ACHN (cell line): Measurements from ENCODE around the gene OPCML.
"Not testable (repeated sequence)": the region's sequence is repeated elsewhere in the genome, so short reads cannot be mapped to it uniquely, and the experiment has no call there.

Experiments
- DNase-seq: peaks from one replicate; pipeline ENCODE4 v3.0.0-alpha.2; 2015
- in situ Hi-C: cut with HindIII; loops from 2 replicates; pipeline ENCODE4 v1.10.0; 2017; ENCODE audit warnings: low sequenced_read_pairs, low pct_ligation_motif_present, low pct_unique_long_range_greater_than_20kb

The OPCML gene

GRCh38 chr11:132429685-132430084 lies 1102.6 kb downstream of the OPCML start:
- in situ Hi-C loops = no loop called here
- no peak for DNase-seq

GRCh38 chr11:132427611-132428010 lies 1104.7 kb downstream of the OPCML start:
- no peak for DNase-seq
- in situ Hi-C loops = no loop called here

GRCh38 chr11:132424433-132424832 lies 1107.9 kb downstream of the OPCML start:
- DNase-seq = no peak
- in situ Hi-C loops = no loop called here

- in situ Hi-C loops = no loop called here
- DNase-seq = no peak
These were observed 1109.0 kb downstream of the OPCML start for GRCh38 chr11:132423266-132423665.

GRCh38 chr11:132422722-132423121 lies 1109.6 kb downstream of the OPCML start:
- in situ Hi-C loops = no loop called here
- DNase-seq = no peak

GRCh38 chr11:132421555-132421954 lies 1110.7 kb downstream of the OPCML start:
- DNase-seq = no peak
- in situ Hi-C loops = no loop called here

- DNase-seq = no peak
- in situ Hi-C loops = no loop called here
These were observed 1117.8 kb downstream of the OPCML start for GRCh38 chr11:132414451-132414850.

GRCh38 chr11:132410383-132410782 lies 1121.9 kb downstream of the OPCML start:
- DNase-seq = no peak
- in situ Hi-C loops = no loop called here

- DNase-seq = no peak
- in situ Hi-C loops = no loop called here
These were observed 1122.5 kb downstream of the OPCML start for GRCh38 chr11:132409573-132410355.

- in situ Hi-C loops = no loop called here
- no peak for DNase-seq
These were observed 1123.4 kb downstream of the OPCML start for GRCh38 chr11:132408877-132409276.

- no peak for DNase-seq
- in situ Hi-C loops = no loop called here
These were observed 1126.6 kb downstream of the OPCML start for GRCh38 chr11:132405728-132406127.

- peak; percentile 1 for DNase-seq
- in situ Hi-C loops = no loop called here
These were observed 1130.1 kb downstream of the OPCML start for GRCh38 chr11:132402071-132402684.

- in situ Hi-C loops = no loop called here
- DNase-seq = no peak
These were observed 1136.0 kb downstream of the OPCML start for GRCh38 chr11:132396318-132396717.

- DNase-seq = no peak
- in situ Hi-C loops = no loop called here
These were observed 1136.9 kb downstream of the OPCML start for GRCh38 chr11:132395434-132395833.

- in situ Hi-C loops = no loop called here
- DNase-seq = no peak
These were observed 1152.8 kb downstream of the OPCML start for GRCh38 chr11:132379540-132379939.

- no peak for DNase-seq
- in situ Hi-C loops = no loop called here
These were observed 1158.7 kb downstream of the OPCML start for GRCh38 chr11:132373405-132374143.

- DNase-seq, in situ Hi-C loops: not testable (repeated sequence)
These were observed 1162.2 kb downstream of the OPCML start for GRCh38 chr11:132370114-132370513.

- no peak for DNase-seq
- in situ Hi-C loops = no loop called here
These were observed 1165.0 kb downstream of the OPCML start for GRCh38 chr11:132367293-132367692.

GRCh38 chr11:132365650-132366049 lies 1166.7 kb downstream of the OPCML start:
- DNase-seq = no peak
- in situ Hi-C loops = no loop called here
